MM.1S (cell line): ENCODE results near the gene SIGLEC11.

Experiments used
- EZH2 ChIP-seq: fragments of 300-600 bp; sonication (generic); optimal IDR thresholded peaks from 2 replicates; pipeline ENCODE3; 2017; ENCODE audit warnings: low read depth, mild to moderate bottlenecking, antibody characterized with exemption, low read length, mixed read lengths
- EZH2phosphoT487 ChIP-seq: fragments of 300-600 bp; sonication (generic); IDR thresholded peaks from 2 replicates; pipeline ENCODE4 v1.6.1; 2018; ENCODE audit warnings: antibody characterized with exemption, low read length
- TF ChIP-seq, protein P1 (sequence below): fragments of 300-600 bp; sonication (generic); IDR thresholded peaks from 2 replicates; pipeline ENCODE4 v1.5.1; 2016; ENCODE audit warnings: antibody characterized with exemption, low read length, mixed read lengths

DNA sequence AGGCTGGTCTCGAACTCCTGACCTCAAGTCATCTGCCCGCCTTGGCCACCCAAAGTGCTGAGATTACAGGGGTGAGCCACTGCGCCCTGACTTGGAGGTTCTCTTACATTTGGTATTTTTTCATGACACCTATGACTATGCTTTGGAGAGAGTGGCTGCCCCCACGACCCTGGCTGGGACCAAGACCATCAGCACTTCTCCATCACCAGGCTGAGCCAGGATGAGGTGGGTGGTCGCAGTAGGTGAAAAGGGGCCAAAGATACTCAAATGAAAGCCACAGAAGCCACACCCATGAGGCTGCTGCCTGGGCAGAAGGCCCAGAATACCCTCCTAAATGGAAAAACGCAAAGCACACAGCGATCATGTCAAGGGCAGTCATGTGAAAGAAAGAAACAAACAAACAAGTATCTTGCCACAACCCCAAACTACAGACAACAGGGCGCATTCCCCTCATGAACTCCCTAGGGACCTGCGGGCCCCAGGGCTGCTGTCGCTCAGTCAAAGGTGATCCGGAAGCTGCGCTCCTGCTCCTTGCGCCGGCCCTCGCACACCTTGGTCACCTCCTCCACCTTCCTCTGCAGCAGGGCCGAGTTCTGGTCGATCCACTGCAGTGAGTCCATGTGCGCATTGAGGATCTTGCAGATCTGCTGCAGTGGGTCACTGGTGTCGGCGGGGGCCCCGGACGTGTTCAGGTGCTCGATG is 53.1 kb downstream of the SIGLEC11 start:
- TF ChIP-seq, protein P1, sequence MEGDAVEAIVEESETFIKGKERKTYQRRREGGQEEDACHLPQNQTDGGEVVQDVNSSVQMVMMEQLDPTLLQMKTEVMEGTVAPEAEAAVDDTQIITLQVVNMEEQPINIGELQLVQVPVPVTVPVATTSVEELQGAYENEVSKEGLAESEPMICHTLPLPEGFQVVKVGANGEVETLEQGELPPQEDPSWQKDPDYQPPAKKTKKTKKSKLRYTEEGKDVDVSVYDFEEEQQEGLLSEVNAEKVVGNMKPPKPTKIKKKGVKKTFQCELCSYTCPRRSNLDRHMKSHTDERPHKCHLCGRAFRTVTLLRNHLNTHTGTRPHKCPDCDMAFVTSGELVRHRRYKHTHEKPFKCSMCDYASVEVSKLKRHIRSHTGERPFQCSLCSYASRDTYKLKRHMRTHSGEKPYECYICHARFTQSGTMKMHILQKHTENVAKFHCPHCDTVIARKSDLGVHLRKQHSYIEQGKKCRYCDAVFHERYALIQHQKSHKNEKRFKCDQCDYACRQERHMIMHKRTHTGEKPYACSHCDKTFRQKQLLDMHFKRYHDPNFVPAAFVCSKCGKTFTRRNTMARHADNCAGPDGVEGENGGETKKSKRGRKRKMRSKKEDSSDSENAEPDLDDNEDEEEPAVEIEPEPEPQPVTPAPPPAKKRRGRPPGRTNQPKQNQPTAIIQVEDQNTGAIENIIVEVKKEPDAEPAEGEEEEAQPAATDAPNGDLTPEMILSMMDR: no peak
- TF ChIP-seq EZH2 (no peak), EZH2phosphoT487 (no peak)
